GM12878 (cell line): ENCODE results near the gene TAMALIN. TPM values are rescaled to one million over a fixed set of nuclear protein-coding genes. Genes with fewer than 3 reads are reported as not detected.

Experiments used
- ATAC-seq: fragments of 200-7000 bp; cut with Tn5 transposase; 3 replicates; pipeline ENCODE4 v1.9.1; 2020; ENCODE audit warnings: mild to moderate bottlenecking, moderate library complexity
- BruUV-seq: library from RNA; stranded (reverse); fragments of 400-500 nt; replicated peaks from 2 replicates; lab custom pipeline; 2021; lab: Mats Ljungman, UMichigan
- CTCF ChIA-PET: fragments of 300-600 bp; sonication (Branson Sonifier 250); formaldehyde crosslinking; extraction: SDS; loops from one replicate; lab custom pipeline; 2021; ENCODE audit warnings: inconsistent platforms; lab: Yijun Ruan, JAX
- POLR2A ChIA-PET: fragments of 350-600 bp; formaldehyde crosslinking; extraction: SDS; loops from one replicate; lab custom pipeline; 2021; ENCODE audit warnings: inconsistent platforms; lab: Charles Lee
- RAD21 ChIA-PET: fragments of 300-600 bp; sonication (Branson Sonifier 250); formaldehyde crosslinking; loops from one replicate; lab custom pipeline; 2023; ENCODE audit warnings: antibody characterized with exemption; ENCODE audit not compliant: unreplicated experiment; lab: Charles Lee
- SMC1A ChIA-PET: fragments of 300-600 bp; sonication (Branson Sonifier 250); formaldehyde crosslinking; loops from one replicate; lab custom pipeline; 2023; ENCODE audit not compliant: unreplicated experiment, uncharacterized antibody; lab: Charles Lee
- DNase-seq: peaks from one replicate; pipeline ENCODE4 v3.0.0-alpha.2; 2011; ENCODE audit warnings: low read depth, low spot score
- FAIRE-seq: peaks from 3 replicates; lab custom pipeline; 2011; peaks lifted over from hg19 to GRCh38; lab: Jason Lieb, UNC
- H2AFZ ChIP-seq: 2 replicates; pipeline ENCODE4 v1.6.0; 2011; ENCODE audit warnings: low read depth, low read length, control low read depth; ENCODE audit not compliant: control insufficient read depth
- H3K27ac ChIP-seq: 2 replicates; pipeline ENCODE4 v1.5.1; 2011; ENCODE audit warnings: control low read depth; ENCODE audit not compliant: control insufficient read depth, insufficient read depth
- H3K27me3 ChIP-seq, 2 experiments: replicated peaks in 1 of 2; 2 replicates each; pipeline versions ENCODE4 v1.6.0 to v1.6.1; 2011; ENCODE audit warnings: low read length in 1 of 2; ENCODE audit not compliant: control insufficient read depth in 2 of 2, insufficient read depth in 2 of 2
- H3K36me3 ChIP-seq, 2 experiments: 2 replicates each; pipeline ENCODE4 v1.5.1; 2011; ENCODE audit warnings: low read length in 1 of 2; ENCODE audit not compliant: control insufficient read depth in 2 of 2, insufficient read depth in 2 of 2
- H3K4me1 ChIP-seq: 2 replicates; pipeline ENCODE4 v1.6.1; 2011; ENCODE audit warnings: mild to moderate bottlenecking, low read length, moderate library complexity, mixed read lengths; ENCODE audit not compliant: control insufficient read depth, insufficient read depth
- H3K4me2 ChIP-seq: 2 replicates; pipeline ENCODE4 v1.6.0; 2011; ENCODE audit warnings: control low read depth; ENCODE audit not compliant: control insufficient read depth, insufficient read depth
- H3K4me3 ChIP-seq: fragments of 200-600 bp; sonication (generic); 2 replicates; pipeline ENCODE4 v1.5.1; 2016
- H3K79me2 ChIP-seq: 2 replicates; pipeline ENCODE4 v1.6.0; 2011; ENCODE audit warnings: low read length; ENCODE audit not compliant: control insufficient read depth, insufficient read depth
- H3K9ac ChIP-seq: 2 replicates; pipeline ENCODE4 v1.8.0; 2011; ENCODE audit warnings: low read length, control low read depth, mixed read lengths; ENCODE audit not compliant: control insufficient read depth, insufficient read depth
- H3K9me3 ChIP-seq: replicated peaks from 3 replicates; pipeline ENCODE4 v1.5.1; 2011; ENCODE audit warnings: mild to moderate bottlenecking, low read length; ENCODE audit not compliant: control insufficient read depth, insufficient read depth
- H4K20me1 ChIP-seq: 2 replicates; pipeline ENCODE4 v1.6.0; 2011; ENCODE audit not compliant: control insufficient read depth, insufficient read depth
- ASH2L ChIP-seq: fragments of 300-600, 200-600 bp; sonication (generic); IDR thresholded peaks from 2 replicates; pipeline ENCODE4 v1.6.1; 2017; ENCODE audit warnings: low read depth, mild to moderate bottlenecking, borderline replicate concordance
- BHLHE40 ChIP-seq, 2 experiments: fragments of 450-650 bp in 1 of 2; IDR thresholded peaks; 2 replicates each; pipeline ENCODE4 v1.6.1; 2011 to 2017; ENCODE audit warnings: low read depth in 2 of 2, borderline replicate concordance in 1 of 2, improper control_type of control experiment in 1 of 2, low read length in 1 of 2, mild to moderate bottlenecking in 1 of 2
- CBFB ChIP-seq: IDR thresholded peaks from 2 replicates; pipeline ENCODE4 v1.6.1; 2016; ENCODE audit warnings: antibody characterized with exemption, low read depth
- CHD4 ChIP-seq: fragments of 200-600 bp; sonication (generic); IDR thresholded peaks from 2 replicates; pipeline ENCODE4 v1.6.1; 2016; ENCODE audit warnings: mild to moderate bottlenecking
- EGR1 ChIP-seq, 2 experiments: IDR thresholded peaks; 1 replicate in 1 of 2; 2 replicates in 1 of 2; pipeline ENCODE4 v1.6.1; 2011 to 2012; ENCODE audit warnings: low read depth in 2 of 2, low read length in 2 of 2, borderline replicate concordance in 1 of 2, mild to moderate bottlenecking in 1 of 2, moderate library complexity in 1 of 2
- FOXM1 ChIP-seq: IDR thresholded peaks from 2 replicates; pipeline ENCODE4 v1.6.1; 2012; ENCODE audit warnings: low read depth, mild to moderate bottlenecking, inconsistent platforms, low read length, moderate library complexity
- NFXL1 ChIP-seq: fragments of 450-650 bp; IDR thresholded peaks from 2 replicates; pipeline ENCODE4 v1.6.1; 2017; ENCODE audit warnings: antibody characterized with exemption, mild to moderate bottlenecking, borderline replicate concordance
- NFYB ChIP-seq: IDR thresholded peaks from 2 replicates; pipeline ENCODE4 v1.6.1; 2011; ENCODE audit warnings: low read depth, mild to moderate bottlenecking, low read length, improper control_type of control experiment, moderate library complexity; ENCODE audit not compliant: insufficient read depth
- RBBP5 ChIP-seq: fragments of 200-600 bp; sonication (generic); conservative IDR thresholded peaks from 2 replicates; pipeline ENCODE4 v1.6.1; 2016
- SKIL ChIP-seq: fragments of 450-650 bp; IDR thresholded peaks from 2 replicates; pipeline ENCODE4 v1.6.1; 2017; ENCODE audit warnings: mild to moderate bottlenecking, low read depth, inconsistent platforms; ENCODE audit not compliant: poor library complexity, severe bottlenecking
- SP1 ChIP-seq: IDR thresholded peaks from one replicate; pipeline ENCODE4 v1.6.1; 2011; ENCODE audit warnings: low read depth, low read length
- STAT3 ChIP-seq: IDR thresholded peaks from 2 replicates; pipeline ENCODE4 v1.6.1; 2011; ENCODE audit warnings: low read depth, low read length, improper control_type of control experiment
- ZNF207 ChIP-seq: fragments of 450-650 bp; IDR thresholded peaks from 2 replicates; pipeline ENCODE4 v1.6.1; 2014; ENCODE audit warnings: antibody characterized with exemption, mild to moderate bottlenecking, borderline replicate concordance
- WGBS: methylation state at CpG from one replicate; pipeline ENCODE4 v1.1.6; 2016; ENCODE audit warnings: low lambda C conversion rate; ENCODE audit not compliant: insufficient replicate concordance, insufficient coverage; ENCODE audit errors: missing lambda C conversion rate; 5-methylcytosine and 5-hydroxymethylcytosine counted together
- in situ Hi-C: fragments of 300-500 bp; cut with MboI; formaldehyde crosslinking; loops from 9 replicates; pipeline ENCODE4 v1.14.3; 2018; ENCODE audit warnings: mixed read lengths
- intact Hi-C: fragments of 100-400 bp; cut with micrococcal nuclease; formaldehyde crosslinking; loops from one replicate; pipeline ENCODE4 v1.14.2; 2022; ENCODE audit not compliant: unreplicated experiment
- polyA plus RNA-seq, 11 experiments: library from polyadenylated mRNA; depleted of rRNA in 4 of 11; unstranded in 6 of 11; stranded (reverse) in 5 of 11; fragments of >200 nt; fragmentation: Nextera tagmentation in 4 of 11; fragmentation: Illumina TruSeq in 1 of 11; extraction: Ambion mirVana in 4 of 11; extraction: Trizol in 1 of 11; gene quantifications; 1 replicate in 1 of 11; 2 replicates in 10 of 11; pipeline versions ENCODE4 v1.2.1 to v1.2.3, GENCODE V29; 2011 to 2016; ENCODE audit warnings: inconsistent platforms in 2 of 11, missing spikeins in 2 of 11, low read depth in 1 of 11
- total RNA-seq, 4 experiments: library from RNA; depleted of rRNA in 3 of 4; stranded (reverse); fragments of >200 nt in 3 of 4; fragmentation: Illumina TruSeq in 1 of 4; extraction: Trizol in 1 of 4; gene quantifications; 2 replicates each; pipeline versions ENCODE4 v1.2.1 to v1.2.3, GENCODE V29; 2013 to 2021
- TF ChIP-seq, protein P1 (sequence below): fragments of 450-650 bp; IDR thresholded peaks from 2 replicates; pipeline ENCODE4 v1.6.1; 2017; ENCODE audit warnings: borderline replicate concordance
- TF ChIP-seq, protein P2 (sequence below): fragments of 150-350 bp; IDR thresholded peaks from 2 replicates; pipeline ENCODE4 v1.6.1; 2014; ENCODE audit warnings: mild to moderate bottlenecking, low read depth, low read length

The TAMALIN gene
- total and polyA plus RNA-seq, 10 of the 15 experiments (the other 5 are each of a cell fraction or from before 2014, with no cell fraction given): 0.09 to 0.58 (median 0.19) TPM; not detected in 4

GRCh38 chr12:52053536-52054209, 46.9 kb downstream of the TAMALIN start:
- H3K79me2 ChIP-seq: no peaks in the 10 kb centered on the region
- intact Hi-C loops (no loop called here), in situ Hi-C loops (no loop called here)
- no peak overlapping the region for H3K27ac ChIP-seq
- no peaks in the 10 kb centered on the region for H3K27me3 ChIP-seq
- SMC1A ChIA-PET: no interaction called here
- no peaks in the 10 kb centered on the region for H3K36me3 ChIP-seq
- H3K4me2 ChIP-seq: no peak overlapping the region
- FAIRE-seq: no peak
- ATAC-seq: no peak
- DNase-seq: no peak
- no peaks in the 10 kb centered on the region for H4K20me1 ChIP-seq
- H3K4me3 ChIP-seq: no peak overlapping the region
- CTCF ChIA-PET: interaction anchor here (2.1 to 2.9 kb wide), 2 partner anchors 15 to 28 kb away, joined by 7 to 9 read pairs; no protein-coding TSS in a partner anchor
- RAD21 ChIA-PET: no interaction called here
- no peak overlapping the region for H2AFZ ChIP-seq
- POLR2A ChIA-PET: no interaction called here
- peaks cover 15% of the 10 kb centered on the region for H3K4me1 ChIP-seq
- BruUV-seq: no TSS peak
- H3K9ac ChIP-seq: no peak overlapping the region
- 42% methylated on average over 8 of the region's 9 CpGs for WGBS
- no peaks in the 10 kb centered on the region for H3K9me3 ChIP-seq
- TF ChIP-seq, protein P1, sequence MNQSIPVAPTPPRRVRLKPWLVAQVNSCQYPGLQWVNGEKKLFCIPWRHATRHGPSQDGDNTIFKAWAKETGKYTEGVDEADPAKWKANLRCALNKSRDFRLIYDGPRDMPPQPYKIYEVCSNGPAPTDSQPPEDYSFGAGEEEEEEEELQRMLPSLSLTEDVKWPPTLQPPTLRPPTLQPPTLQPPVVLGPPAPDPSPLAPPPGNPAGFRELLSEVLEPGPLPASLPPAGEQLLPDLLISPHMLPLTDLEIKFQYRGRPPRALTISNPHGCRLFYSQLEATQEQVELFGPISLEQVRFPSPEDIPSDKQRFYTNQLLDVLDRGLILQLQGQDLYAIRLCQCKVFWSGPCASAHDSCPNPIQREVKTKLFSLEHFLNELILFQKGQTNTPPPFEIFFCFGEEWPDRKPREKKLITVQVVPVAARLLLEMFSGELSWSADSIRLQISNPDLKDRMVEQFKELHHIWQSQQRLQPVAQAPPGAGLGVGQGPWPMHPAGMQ: no peak
- TF ChIP-seq, protein P2, sequence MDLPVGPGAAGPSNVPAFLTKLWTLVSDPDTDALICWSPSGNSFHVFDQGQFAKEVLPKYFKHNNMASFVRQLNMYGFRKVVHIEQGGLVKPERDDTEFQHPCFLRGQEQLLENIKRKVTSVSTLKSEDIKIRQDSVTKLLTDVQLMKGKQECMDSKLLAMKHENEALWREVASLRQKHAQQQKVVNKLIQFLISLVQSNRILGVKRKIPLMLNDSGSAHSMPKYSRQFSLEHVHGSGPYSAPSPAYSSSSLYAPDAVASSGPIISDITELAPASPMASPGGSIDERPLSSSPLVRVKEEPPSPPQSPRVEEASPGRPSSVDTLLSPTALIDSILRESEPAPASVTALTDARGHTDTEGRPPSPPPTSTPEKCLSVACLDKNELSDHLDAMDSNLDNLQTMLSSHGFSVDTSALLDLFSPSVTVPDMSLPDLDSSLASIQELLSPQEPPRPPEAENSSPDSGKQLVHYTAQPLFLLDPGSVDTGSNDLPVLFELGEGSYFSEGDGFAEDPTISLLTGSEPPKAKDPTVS: no peak
- no peak for TF ChIP-seq FOXM1
- no peak for TF ChIP-seq NFXL1
- TF ChIP-seq CHD4: no peak
- TF ChIP-seq STAT3: no peak
- no peak for TF ChIP-seq ASH2L
- TF ChIP-seq RBBP5: no peak
- TF ChIP-seq NFYB: no peak
- no peak for TF ChIP-seq CBFB
- TF ChIP-seq ZNF207: no peak
- no peak for TF ChIP-seq EGR1 (IDR thresholded peaks at IDR 0.05; ENCODE audit: borderline replicate concordance in 1 of 2, low read depth in 2 of 2, low read length in 2 of 2)
- TF ChIP-seq BHLHE40 (IDR thresholded peaks at IDR 0.05; ENCODE audit: borderline replicate concordance in 1 of 2, low read depth in 2 of 2, low read length in 1 of 2): no peak
- no peak for TF ChIP-seq SKIL
- TF ChIP-seq SP1: no peak
